ENCODE results near the gene HTR1B. TPM values are rescaled to one million over a fixed set of nuclear protein-coding genes. Genes with fewer than 3 reads are reported as not detected.

HTR1B gene
- total and polyA plus RNA-seq, 4 donors: 0.50 to 17.5 (median 6.9) TPM

DNA sequence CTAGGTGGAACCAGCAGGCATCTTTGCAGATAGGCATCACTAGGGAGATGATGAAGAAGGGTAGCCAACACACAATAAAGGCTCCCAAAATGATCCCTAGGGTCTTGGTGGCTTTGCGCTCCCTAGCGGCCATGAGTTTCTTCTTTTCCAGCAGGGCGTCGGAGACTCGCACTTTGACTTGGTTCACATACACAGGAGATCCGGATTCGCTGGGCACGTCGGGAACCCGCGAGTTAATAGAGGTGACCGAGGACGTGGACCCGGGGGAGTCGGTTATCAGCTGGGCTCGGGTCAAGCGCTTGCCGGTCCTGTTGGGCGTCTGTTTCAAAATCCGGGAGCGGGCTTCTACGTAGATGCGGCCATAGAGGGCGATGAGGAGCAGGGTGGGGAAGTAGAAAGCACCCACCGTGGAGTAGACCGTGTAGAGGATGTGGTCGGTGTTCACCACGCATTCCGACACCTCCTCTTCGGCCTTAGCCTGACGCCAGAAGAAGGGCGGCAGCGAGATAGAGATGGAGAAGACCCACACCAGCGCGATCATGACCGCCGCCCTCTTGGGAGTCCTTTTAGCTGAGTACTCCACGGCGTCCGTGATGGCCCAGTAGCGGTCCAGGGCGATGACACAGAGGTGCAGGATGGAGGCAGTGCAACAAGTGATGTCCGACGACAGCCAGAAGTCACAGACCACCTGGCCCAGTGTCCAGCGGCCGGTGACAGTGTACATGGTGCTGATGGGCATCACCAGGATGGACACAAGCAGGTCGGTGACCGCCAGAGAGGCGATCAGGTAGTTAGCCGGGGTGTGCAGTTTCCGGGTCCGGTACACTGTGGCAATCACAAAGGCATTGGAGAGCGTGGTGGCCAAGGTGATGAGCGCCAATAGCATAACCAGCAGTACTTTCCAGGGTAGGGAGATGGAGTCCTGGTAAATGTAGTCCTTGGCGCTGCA is 658 bp downstream of the HTR1B start:
- no peaks in the 10 kb centered on the region for H3K9me3 ChIP-seq (ENCODE audit: control insufficient read depth, low read length)
- WGBS, 2 donors: 2% methylated on average over 55 of the region's 55 CpGs
- peak overlapping the region; percentile 19 to 75 for H3K4me3 ChIP-seq (ENCODE audit: low read length in 2 of 2)
- intact Hi-C loops (cut with DNase I): loop anchor here (5.0 to 10.0 kb wide), 6 partner anchors 578 to 1770 kb away; partner anchors contain the start of genes HMGN3 (in 1 of the 2) and PHIP (in 1 of the 2)
- peak overlapping the region; percentile 4 to 18 for H3K27ac ChIP-seq (ENCODE audit: low read depth in 1 of 2, low read length in 2 of 2)
- H3K4me1 ChIP-seq (ENCODE audit: control insufficient read depth in 1 of 2, insufficient read depth in 2 of 2, low read length in 2 of 2): peaks cover 0 to 5% of the 10 kb centered on the region in 2 donors
- H3K36me3 ChIP-seq (ENCODE audit: control insufficient read depth in 1 of 2, insufficient read depth in 2 of 2, low read length in 1 of 2): no peaks in the 10 kb centered on the region
- no peaks in the 10 kb centered on the region for H3K27me3 ChIP-seq (ENCODE audit: control insufficient read depth in 1 of 2, insufficient read depth in 2 of 2, low read length in 1 of 2)
- DNase-seq: peak; percentile 55 to 83
- ATAC-seq (ENCODE audit: low FRiP score): peak; percentile 40

GRCh38 chr6:77461796-77462195 is 1.5 kb downstream of the HTR1B start:
- 45 to 47% methylated on average over 8 of the region's 8 CpGs for WGBS, 2 donors
- Histone ChIP-seq H3K4me1 (ENCODE audit: control insufficient read depth in 1 of 2, insufficient read depth in 2 of 2, low read length in 2 of 2) (peaks cover 0 to 5% of the 10 kb centered on the region in 2 donors), H3K4me3 (ENCODE audit: low read length in 2 of 2) (peak overlapping the region; percentile 19 to 75), H3K27ac (ENCODE audit: low read depth in 1 of 2, low read length in 2 of 2) (peak overlapping the region; percentile 13 to 18), H3K36me3 (ENCODE audit: control insufficient read depth in 1 of 2, insufficient read depth in 2 of 2, low read length in 1 of 2) (no peaks in the 10 kb centered on the region), H3K27me3 (ENCODE audit: control insufficient read depth in 1 of 2, insufficient read depth in 2 of 2, low read length in 1 of 2) (no peaks in the 10 kb centered on the region), H3K9me3 (ENCODE audit: control insufficient read depth, low read length) (no peaks in the 10 kb centered on the region)
- DNase-seq (no peak), ATAC-seq (ENCODE audit: low FRiP score) (no peak)
- intact Hi-C loops (cut with DNase I): loop anchor here (5.0 to 10.0 kb wide), 6 partner anchors 577 to 1771 kb away; partner anchors contain the start of genes HMGN3 (in 1 of the 2) and PHIP (in 1 of the 2)

GRCh38 chr6:77458421-77458820 is 4.9 kb downstream of the HTR1B start:
- no peaks in the 10 kb centered on the region for H3K9me3 ChIP-seq (ENCODE audit: control insufficient read depth, low read length)
- H3K4me1 ChIP-seq (ENCODE audit: control insufficient read depth in 1 of 2, insufficient read depth in 2 of 2, low read length in 2 of 2): peaks cover 2 to 5% of the 10 kb centered on the region in 2 donors
- WGBS, 2 donors: 95 to 96% methylated on average over 1 of the region's 1 CpG
- ATAC-seq (ENCODE audit: low FRiP score): no peak
- intact Hi-C loops (cut with DNase I): loop anchor here (5.0 to 10.0 kb wide), 5 partner anchors 54 to 316 kb away; no protein-coding TSS in a partner anchor
- no peak for DNase-seq
- no peaks in the 10 kb centered on the region for H3K36me3 ChIP-seq (ENCODE audit: control insufficient read depth in 1 of 2, insufficient read depth in 2 of 2, low read length in 1 of 2)
- H3K27me3 ChIP-seq (ENCODE audit: control insufficient read depth in 1 of 2, insufficient read depth in 2 of 2, low read length in 1 of 2): no peaks in the 10 kb centered on the region
- H3K4me3 ChIP-seq (ENCODE audit: low read length in 2 of 2): no peak overlapping the region
- H3K27ac ChIP-seq (ENCODE audit: low read depth in 1 of 2, low read length in 2 of 2): peak overlapping the region; percentile 31 to 55

- 19 to 20% methylated on average over 6 of the region's 6 CpGs for WGBS, 2 donors
- H3K4me3 ChIP-seq (ENCODE audit: low read length in 2 of 2): no peak overlapping the region
- H3K27ac ChIP-seq (ENCODE audit: low read depth in 1 of 2, low read length in 2 of 2): no peak overlapping the region
- intact Hi-C loops (cut with DNase I): loop anchor here (5.0 to 10.0 kb wide), 5 partner anchors 53 to 316 kb away; no protein-coding TSS in a partner anchor
- DNase-seq: peak; percentile 76 to 87
- peaks cover 2 to 5% of the 10 kb centered on the region in 2 donors for H3K4me1 ChIP-seq (ENCODE audit: control insufficient read depth in 1 of 2, insufficient read depth in 2 of 2, low read length in 2 of 2)
- no peaks in the 10 kb centered on the region for H3K27me3 ChIP-seq (ENCODE audit: control insufficient read depth in 1 of 2, insufficient read depth in 2 of 2, low read length in 1 of 2)
- no peaks in the 10 kb centered on the region for H3K36me3 ChIP-seq (ENCODE audit: control insufficient read depth in 1 of 2, insufficient read depth in 2 of 2, low read length in 1 of 2)
- peak; percentile 91 for ATAC-seq (ENCODE audit: low FRiP score)
- no peaks in the 10 kb centered on the region for H3K9me3 ChIP-seq (ENCODE audit: control insufficient read depth, low read length)
Measured at GRCh38 chr6:77457720-77458349, 5.5 kb downstream of the HTR1B start.

- H3K4me1 ChIP-seq (ENCODE audit: control insufficient read depth in 1 of 2, insufficient read depth in 2 of 2, low read length in 2 of 2): peaks cover 2 to 7% of the 10 kb centered on the region in 2 donors
- intact Hi-C loops (cut with DNase I): loop anchor here (5.0 to 10.0 kb wide), 5 partner anchors 52 to 314 kb away; no protein-coding TSS in a partner anchor
- no peaks in the 10 kb centered on the region for H3K27me3 ChIP-seq (ENCODE audit: control insufficient read depth in 1 of 2, insufficient read depth in 2 of 2, low read length in 1 of 2)
- 18 to 20% methylated on average over 5 of the region's 5 CpGs for WGBS, 2 donors
- H3K36me3 ChIP-seq (ENCODE audit: control insufficient read depth in 1 of 2, insufficient read depth in 2 of 2, low read length in 1 of 2): no peaks in the 10 kb centered on the region
- ATAC-seq (ENCODE audit: low FRiP score) (peak; percentile 83), DNase-seq (peak in 1 of 2 donors; percentile 71)
- H3K9me3 ChIP-seq (ENCODE audit: control insufficient read depth, low read length): no peaks in the 10 kb centered on the region
- H3K27ac ChIP-seq (ENCODE audit: low read depth in 1 of 2, low read length in 2 of 2): peak overlapping the region; percentile 58 to 77
- peak overlapping the region in 1 of 2 donors; percentile 34 for H3K4me3 ChIP-seq (ENCODE audit: low read length in 2 of 2)
Measured at GRCh38 chr6:77456531-77457248, 6.6 kb downstream of the HTR1B start.

GRCh38 chr6:77455271-77455670 is 8.0 kb downstream of the HTR1B start:
- Histone ChIP-seq H3K4me1 (ENCODE audit: control insufficient read depth in 1 of 2, insufficient read depth in 2 of 2, low read length in 2 of 2) (peaks cover 2 to 10% of the 10 kb centered on the region in 2 donors), H3K36me3 (ENCODE audit: control insufficient read depth in 1 of 2, insufficient read depth in 2 of 2, low read length in 1 of 2) (no peaks in the 10 kb centered on the region), H3K27ac (ENCODE audit: low read depth in 1 of 2, low read length in 2 of 2) (no peak overlapping the region), H3K4me3 (ENCODE audit: low read length in 2 of 2) (no peak overlapping the region), H3K27me3 (ENCODE audit: control insufficient read depth in 1 of 2, insufficient read depth in 2 of 2, low read length in 1 of 2) (no peaks in the 10 kb centered on the region), H3K9me3 (ENCODE audit: control insufficient read depth, low read length) (no peaks in the 10 kb centered on the region)
- DNase-seq (no peak), ATAC-seq (ENCODE audit: low FRiP score) (no peak)
- intact Hi-C loops (cut with DNase I): loop anchor here (5.0 to 10.0 kb wide), 5 partner anchors 50 to 313 kb away; no protein-coding TSS in a partner anchor

GRCh38 chr6:77454386-77454785 is 8.9 kb downstream of the HTR1B start:
- no peak for ATAC-seq (ENCODE audit: low FRiP score)
- Histone ChIP-seq H3K9me3 (ENCODE audit: control insufficient read depth, low read length) (no peaks in the 10 kb centered on the region), H3K4me1 (ENCODE audit: control insufficient read depth in 1 of 2, insufficient read depth in 2 of 2, low read length in 2 of 2) (peaks cover 2 to 10% of the 10 kb centered on the region in 2 donors), H3K27ac (ENCODE audit: low read depth in 1 of 2, low read length in 2 of 2) (no peak overlapping the region), H3K4me3 (ENCODE audit: low read length in 2 of 2) (no peak overlapping the region), H3K27me3 (ENCODE audit: control insufficient read depth in 1 of 2, insufficient read depth in 2 of 2, low read length in 1 of 2) (no peaks in the 10 kb centered on the region), H3K36me3 (ENCODE audit: control insufficient read depth in 1 of 2, insufficient read depth in 2 of 2, low read length in 1 of 2) (no peaks in the 10 kb centered on the region)
- DNase-seq: no peak
- 68 to 74% methylated on average over 2 of the region's 2 CpGs for WGBS, 2 donors
- intact Hi-C loops (cut with DNase I): loop anchor here (10.0 kb wide), 3 partner anchors 50 to 160 kb away; no protein-coding TSS in a partner anchor

GRCh38 chr6:77451466-77451865 is 11.8 kb downstream of the HTR1B start:
- no peak overlapping the region for H3K27ac ChIP-seq (ENCODE audit: low read depth in 1 of 2, low read length in 2 of 2)

More at GRCh38 chr6:77451466-77451865, 11.8 kb downstream of the HTR1B start:
- Histone ChIP-seq H3K4me1 (ENCODE audit: control insufficient read depth in 1 of 2, insufficient read depth in 2 of 2, low read length in 2 of 2) (peaks cover 1 to 5% of the 10 kb centered on the region in 2 donors), H3K27me3 (ENCODE audit: control insufficient read depth in 1 of 2, insufficient read depth in 2 of 2, low read length in 1 of 2) (no peaks in the 10 kb centered on the region), H3K9me3 (ENCODE audit: control insufficient read depth, low read length) (no peaks in the 10 kb centered on the region), H3K36me3 (ENCODE audit: control insufficient read depth in 1 of 2, insufficient read depth in 2 of 2, low read length in 1 of 2) (no peaks in the 10 kb centered on the region), H3K4me3 (ENCODE audit: low read length in 2 of 2) (no peak overlapping the region)
- ATAC-seq (ENCODE audit: low FRiP score) (no peak), DNase-seq (no peak)
- 66 to 73% methylated on average over 4 of the region's 4 CpGs for WGBS, 2 donors
- intact Hi-C loops (cut with DNase I): loop anchor here (10.0 kb wide), 3 partner anchors 47 to 157 kb away; no protein-coding TSS in a partner anchor

All from aorta (tissue), 5 donors.